PFSK-1 (cell line): ENCODE measurements around the gene PITRM1.

Source experiments
- FOXP2 ChIP-seq: optimal IDR thresholded peaks from 2 replicates; pipeline ENCODE3; 2011; ENCODE audit warnings: borderline replicate concordance, control low read depth, inconsistent platforms; ENCODE audit not compliant: insufficient read depth; ENCODE audit errors: extremely low read length, extremely low read depth
- TAF1 ChIP-seq: IDR thresholded peaks from 2 replicates; pipeline ENCODE4 v1.6.1; 2012; ENCODE audit warnings: low read length, control low read depth, borderline replicate concordance; ENCODE audit not compliant: insufficient read depth
- TF ChIP-seq, protein P1 (sequence below), 2 experiments: IDR thresholded peaks; 2 replicates each; pipeline versions ENCODE4 v1.6.1 to v1.8.0; 2011 to 2012; ENCODE audit warnings: low read depth in 2 of 2, low read length in 2 of 2, control low read depth in 1 of 2, inconsistent platforms in 1 of 2, mild to moderate bottlenecking in 1 of 2, moderate library complexity in 1 of 2; ENCODE audit not compliant: insufficient read depth in 1 of 2

DNA sequence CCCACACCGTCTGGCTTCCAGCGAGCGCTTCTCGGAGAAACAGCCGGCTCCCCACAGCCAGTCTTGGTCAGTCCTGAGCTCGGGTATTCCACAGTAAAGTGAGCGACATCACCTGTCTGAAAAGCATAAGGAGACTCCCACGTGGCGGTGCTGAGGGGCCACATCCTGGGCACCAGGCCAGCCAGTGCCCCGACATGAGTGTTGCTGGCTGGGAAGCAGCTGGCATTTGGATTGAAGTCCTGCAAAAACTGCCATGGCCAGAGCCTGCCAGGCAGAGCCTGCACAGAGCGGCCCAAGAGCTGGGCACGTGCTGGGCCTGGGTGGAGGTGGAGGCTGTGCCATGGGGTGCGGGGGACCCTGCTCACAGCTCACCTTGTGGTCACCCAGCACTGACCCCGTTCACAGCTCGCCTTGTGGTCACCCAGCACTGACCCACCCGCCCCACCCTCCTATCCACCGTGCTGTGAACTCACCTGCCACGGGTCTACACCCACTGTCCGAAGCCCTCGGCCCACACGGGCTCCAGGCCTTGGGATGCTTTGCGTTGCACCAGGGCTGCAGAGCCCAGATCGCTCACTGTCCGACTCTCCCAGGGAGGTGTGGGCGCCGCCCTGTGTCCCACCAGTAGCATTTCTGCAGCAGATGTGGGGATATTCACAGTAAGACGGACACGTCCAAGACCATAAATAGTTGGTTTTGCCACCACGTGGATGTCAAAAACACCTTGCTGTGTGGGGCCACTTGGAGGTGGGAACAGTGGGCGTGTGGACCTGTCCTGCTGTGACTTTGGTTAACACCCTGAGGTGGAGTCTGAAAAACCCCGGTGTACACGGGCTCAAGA is 48.8 kb downstream of the PITRM1 start:
- TF ChIP-seq, protein P1, sequence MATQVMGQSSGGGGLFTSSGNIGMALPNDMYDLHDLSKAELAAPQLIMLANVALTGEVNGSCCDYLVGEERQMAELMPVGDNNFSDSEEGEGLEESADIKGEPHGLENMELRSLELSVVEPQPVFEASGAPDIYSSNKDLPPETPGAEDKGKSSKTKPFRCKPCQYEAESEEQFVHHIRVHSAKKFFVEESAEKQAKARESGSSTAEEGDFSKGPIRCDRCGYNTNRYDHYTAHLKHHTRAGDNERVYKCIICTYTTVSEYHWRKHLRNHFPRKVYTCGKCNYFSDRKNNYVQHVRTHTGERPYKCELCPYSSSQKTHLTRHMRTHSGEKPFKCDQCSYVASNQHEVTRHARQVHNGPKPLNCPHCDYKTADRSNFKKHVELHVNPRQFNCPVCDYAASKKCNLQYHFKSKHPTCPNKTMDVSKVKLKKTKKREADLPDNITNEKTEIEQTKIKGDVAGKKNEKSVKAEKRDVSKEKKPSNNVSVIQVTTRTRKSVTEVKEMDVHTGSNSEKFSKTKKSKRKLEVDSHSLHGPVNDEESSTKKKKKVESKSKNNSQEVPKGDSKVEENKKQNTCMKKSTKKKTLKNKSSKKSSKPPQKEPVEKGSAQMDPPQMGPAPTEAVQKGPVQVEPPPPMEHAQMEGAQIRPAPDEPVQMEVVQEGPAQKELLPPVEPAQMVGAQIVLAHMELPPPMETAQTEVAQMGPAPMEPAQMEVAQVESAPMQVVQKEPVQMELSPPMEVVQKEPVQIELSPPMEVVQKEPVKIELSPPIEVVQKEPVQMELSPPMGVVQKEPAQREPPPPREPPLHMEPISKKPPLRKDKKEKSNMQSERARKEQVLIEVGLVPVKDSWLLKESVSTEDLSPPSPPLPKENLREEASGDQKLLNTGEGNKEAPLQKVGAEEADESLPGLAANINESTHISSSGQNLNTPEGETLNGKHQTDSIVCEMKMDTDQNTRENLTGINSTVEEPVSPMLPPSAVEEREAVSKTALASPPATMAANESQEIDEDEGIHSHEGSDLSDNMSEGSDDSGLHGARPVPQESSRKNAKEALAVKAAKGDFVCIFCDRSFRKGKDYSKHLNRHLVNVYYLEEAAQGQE (IDR thresholded peaks at IDR 0.05; ENCODE audit: insufficient read depth in 1 of 2, low read depth in 2 of 2, low read length in 2 of 2) = no peak
- no peak for TF ChIP-seq FOXP2
- no peak for TF ChIP-seq TAF1
